ENCODE results near the gene MPND.

GRCh38 chr19:4373013-4373367 is 29.6 kb downstream of the MPND start:
- TF ChIP-seq POLR2A (IDR thresholded peaks at IDR 0.05; ENCODE audit: low read length), result no peak
- TF ChIP-seq GATA1 (IDR thresholded peaks at IDR 0.05; ENCODE audit: low read depth, low read length), result no peak
